Heart right ventricle (tissue), 16 donors: ENCODE results near the gene NCS1. TPM values are rescaled to one million over a fixed set of nuclear protein-coding genes. Genes with fewer than 3 reads are reported as not detected.

Experiments used
- ATAC-seq, 8 donors: fragments of 200-7000 bp; cut with Tn5 transposase; one replicate each; pipeline ENCODE4 v1.9.1; 2020; ENCODE audit warnings: mild to moderate bottlenecking in 8 of 8, moderate library complexity in 8 of 8, moderate number of reproducible peaks in 1 of 8
- DNase-seq, 2 donors: peaks; one replicate each; pipeline ENCODE4 v3.0.0-alpha.2; 2020
- H3K27ac ChIP-seq, 10 donors: fragments of 200-600 bp; sonication (generic) in 2 of 10; one replicate each; pipeline versions ENCODE4 v1.5.0 to v1.8.0; 2020 to 2022; ENCODE audit warnings: mild to moderate bottlenecking in 3 of 10
- H3K27me3 ChIP-seq, 7 donors: fragments of 200-600 bp; one replicate each; pipeline ENCODE4 v1.8.0; 2021 to 2022; ENCODE audit warnings: mild to moderate bottlenecking in 2 of 7
- H3K36me3 ChIP-seq, 9 donors: fragments of 200-600 bp; sonication (generic) in 1 of 9; one replicate each; pipeline versions ENCODE4 v1.5.0 to v1.8.0; 2020 to 2022; ENCODE audit warnings: mild to moderate bottlenecking in 2 of 9
- H3K4me1 ChIP-seq, 9 donors: fragments of 200-600 bp; sonication (generic) in 1 of 9; one replicate each; pipeline versions ENCODE4 v1.5.0 to v1.8.0; 2020 to 2022; ENCODE audit warnings: mild to moderate bottlenecking in 4 of 9
- H3K4me3 ChIP-seq, 10 donors: fragments of 200-600 bp; sonication (generic) in 2 of 10; one replicate each; pipeline versions ENCODE4 v1.5.0 to v1.8.0; 2020 to 2022; ENCODE audit warnings: mild to moderate bottlenecking in 7 of 10, moderate library complexity in 2 of 10
- H3K9me3 ChIP-seq, 11 donors: fragments of 200-600 bp in 10 of 11; sonication (generic) in 2 of 11; one replicate each; pipeline versions ENCODE4 v1.5.0 to v1.8.0; 2013 to 2022; ENCODE audit warnings: mild to moderate bottlenecking in 2 of 11, control low read depth in 1 of 11, moderate library complexity in 1 of 11
- WGBS, 2 donors: extraction: QIAGEN DNeasy Blood & Tissue Kit; methylation state at CpG; one replicate each; pipeline ENCODE4 v1.1.7; 2013; ENCODE audit warnings: inconsistent platforms in 1 of 2; 5-methylcytosine and 5-hydroxymethylcytosine counted together
- intact Hi-C, 10 donors: fragments of 100-400 bp; cut with DNase I; formaldehyde crosslinking; loops; one replicate each; pipeline versions ENCODE4 v1.11.1 to v1.14.2; 2022
- polyA plus RNA-seq, 2 donors: library from polyadenylated mRNA; stranded (reverse); fragments of 200-250 nt; gene quantifications; one replicate each; pipeline ENCODE4 v1.2.3, GENCODE V29; 2013
- total RNA-seq, 10 donors: library from RNA; stranded (reverse); fragmentation: NEBNext Ultra II Directional in 3 of 10; extraction: Animal tissue kit (Norgen Biotek cat#: 25700) in 3 of 10; gene quantifications; one replicate each; pipeline versions ENCODE4 v1.2.1 to v1.2.4, GENCODE V29; 2021 to 2023
- TF ChIP-seq, protein P1 (sequence below), 9 donors: fragments of 200-600 bp; sonication (generic) in 2 of 9; IDR thresholded peaks; one replicate each; pipeline versions ENCODE4 v1.5.0 to v1.8.0; 2021 to 2022; ENCODE audit warnings: antibody characterized with exemption in 9 of 9, mild to moderate bottlenecking in 5 of 9, moderate library complexity in 1 of 9
- donor health status: Arrhythmogenic right ventricular cardiomyopathy.
- donor health status: ischemic (EF 13 %, LVEDD 7.1; RV severe dilation, severe dysfunction).
- donor health status: healthy with polysubstance abuse.
- donor health status: DM: no; HTN: yes; CAD: no.
- donor health status: DM: no; HTN: no; CAD: no.
- donor health status: ischemic (EF 25% LVEDD 6.9; RV normal size, moderate dysfunction).
- donor health status: ischemic (EF 25% LVEDD 5.7; RV mildly dilated, moderate dysfunction).
- donor health status: healthy.
- donor health status: DM: yes; HTN: yes; CAD: no.
- donor health status: Ischemic cardiomyopathy.
- donor health status: ischemic (EF 35%, LVEDD 5.7; RV mildly dilated, moderate dysfunction).
- donor health status: nonischemic (EF 11% LVEDD 7.7; RV severe dilation, severe dysfunction).
- donor health status: DM: yes; HTN: yes; CAD: no.
- donor health status: PGD.
- donor health status: ischemic (EF 29% LVEDD 5.4; RV normal size, mild dysfunction).
- donor health status: nonischemic (EF 23%, LVEDD 6.1; RV moderate dilation, normal function).

The NCS1 gene
- total and polyA plus RNA-seq, 12 donors = 2.0 to 16.2 (median 7.0) TPM

DNA sequence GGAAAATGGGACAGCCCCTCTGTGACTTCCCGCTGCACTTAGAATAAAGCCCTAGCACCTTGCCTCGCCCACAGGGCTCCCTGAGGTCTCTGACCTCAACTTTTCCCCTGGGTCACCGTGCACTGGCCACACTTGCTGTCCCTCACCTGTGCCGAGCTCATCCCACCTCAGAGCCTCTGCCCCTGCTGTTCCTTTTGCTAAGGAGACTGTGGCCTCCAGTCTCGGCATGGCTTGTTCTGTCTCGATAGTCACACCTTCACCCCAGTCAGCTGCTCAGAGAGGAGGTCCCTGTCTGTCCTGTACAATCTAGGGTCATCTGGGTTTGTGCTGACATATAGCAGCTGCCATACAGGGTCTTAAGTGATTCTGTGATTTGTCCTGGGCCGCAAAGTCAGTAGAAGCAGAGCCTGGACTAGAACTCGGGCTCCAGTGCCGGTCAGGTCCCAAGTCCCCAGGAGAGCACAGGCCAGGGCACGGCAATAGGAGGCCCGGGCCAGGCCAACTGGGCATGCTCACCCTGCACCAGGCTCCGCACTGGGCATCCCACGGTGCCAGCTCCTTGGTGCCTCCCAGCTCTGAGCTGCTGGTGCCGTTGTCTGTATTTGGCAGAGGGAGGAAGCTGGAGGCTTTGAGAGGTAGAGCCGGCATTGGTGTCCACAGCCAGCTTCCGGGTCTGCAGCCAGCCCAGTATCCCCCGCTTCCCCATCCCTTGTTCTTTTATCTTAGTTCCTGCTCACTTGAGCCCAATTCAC, 35.2 kb downstream of the NCS1 start:
- intact Hi-C loops = no loop called here
- Histone ChIP-seq H3K9me3 (no peaks in the 10 kb centered on the region), H3K4me3 (no peak overlapping the region), H3K27ac (no peak overlapping the region), H3K36me3 (no peaks in the 10 kb centered on the region), H3K27me3 (no peaks in the 10 kb centered on the region), H3K4me1 (no peaks in the 10 kb centered on the region)
- no peak for ATAC-seq
- 78 to 79% methylated on average over 17 of the region's 17 CpGs for WGBS, 2 donors
- DNase-seq = no peak
- TF ChIP-seq, protein P1, sequence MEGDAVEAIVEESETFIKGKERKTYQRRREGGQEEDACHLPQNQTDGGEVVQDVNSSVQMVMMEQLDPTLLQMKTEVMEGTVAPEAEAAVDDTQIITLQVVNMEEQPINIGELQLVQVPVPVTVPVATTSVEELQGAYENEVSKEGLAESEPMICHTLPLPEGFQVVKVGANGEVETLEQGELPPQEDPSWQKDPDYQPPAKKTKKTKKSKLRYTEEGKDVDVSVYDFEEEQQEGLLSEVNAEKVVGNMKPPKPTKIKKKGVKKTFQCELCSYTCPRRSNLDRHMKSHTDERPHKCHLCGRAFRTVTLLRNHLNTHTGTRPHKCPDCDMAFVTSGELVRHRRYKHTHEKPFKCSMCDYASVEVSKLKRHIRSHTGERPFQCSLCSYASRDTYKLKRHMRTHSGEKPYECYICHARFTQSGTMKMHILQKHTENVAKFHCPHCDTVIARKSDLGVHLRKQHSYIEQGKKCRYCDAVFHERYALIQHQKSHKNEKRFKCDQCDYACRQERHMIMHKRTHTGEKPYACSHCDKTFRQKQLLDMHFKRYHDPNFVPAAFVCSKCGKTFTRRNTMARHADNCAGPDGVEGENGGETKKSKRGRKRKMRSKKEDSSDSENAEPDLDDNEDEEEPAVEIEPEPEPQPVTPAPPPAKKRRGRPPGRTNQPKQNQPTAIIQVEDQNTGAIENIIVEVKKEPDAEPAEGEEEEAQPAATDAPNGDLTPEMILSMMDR (IDR thresholded peaks at IDR 0.05) = no peak

DNA sequence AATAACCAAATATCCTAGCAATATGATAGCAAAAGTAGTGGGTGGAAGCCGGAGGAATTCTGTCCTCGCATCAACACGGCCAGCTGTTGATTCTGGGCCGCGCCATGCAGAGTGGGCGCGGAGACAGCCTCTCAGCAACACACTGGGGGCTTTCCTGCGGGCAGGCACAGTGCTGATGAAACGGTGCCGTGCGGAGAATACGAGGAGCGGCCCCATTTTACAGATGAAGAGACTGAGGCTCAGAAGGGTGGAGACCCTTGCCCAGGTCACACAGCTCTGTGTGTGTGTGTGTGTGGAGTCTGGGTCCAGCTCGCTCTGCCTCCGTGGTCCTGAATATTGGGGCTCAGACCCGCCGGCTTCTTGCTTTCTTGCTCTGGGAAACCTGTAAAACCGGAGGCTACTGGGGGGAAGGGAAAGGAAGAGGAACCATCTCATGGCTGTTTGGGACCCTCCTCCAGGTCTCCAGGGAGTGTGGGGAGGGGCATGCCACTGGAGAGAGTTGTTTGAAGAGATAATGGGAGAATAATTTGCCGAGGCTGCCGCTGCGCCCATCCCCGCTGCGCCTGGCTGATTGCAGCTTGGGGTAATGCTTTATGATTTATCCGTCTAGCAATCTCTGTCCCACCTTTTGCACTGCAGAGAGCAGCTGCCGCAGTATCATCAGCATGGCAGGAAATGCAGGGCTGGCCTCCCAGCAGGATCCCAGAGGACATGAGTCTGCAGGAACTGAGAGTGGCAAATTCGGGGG, 36.6 kb downstream of the NCS1 start:
- H3K36me3 ChIP-seq = no peaks in the 10 kb centered on the region
- intact Hi-C loops = no loop called here
- TF ChIP-seq, protein P1 (IDR thresholded peaks at IDR 0.05) = no peak
- no peaks in the 10 kb centered on the region for H3K27me3 ChIP-seq
- no peaks in the 10 kb centered on the region for H3K9me3 ChIP-seq
- 68 to 73% methylated on average over 26 of the region's 26 CpGs for WGBS, 2 donors
- no peak for DNase-seq
- H3K27ac ChIP-seq = no peak overlapping the region
- H3K4me1 ChIP-seq = no peaks in the 10 kb centered on the region
- ATAC-seq = peak in 1 of 8 donors; percentile 40
- H3K4me3 ChIP-seq = no peak overlapping the region

DNA sequence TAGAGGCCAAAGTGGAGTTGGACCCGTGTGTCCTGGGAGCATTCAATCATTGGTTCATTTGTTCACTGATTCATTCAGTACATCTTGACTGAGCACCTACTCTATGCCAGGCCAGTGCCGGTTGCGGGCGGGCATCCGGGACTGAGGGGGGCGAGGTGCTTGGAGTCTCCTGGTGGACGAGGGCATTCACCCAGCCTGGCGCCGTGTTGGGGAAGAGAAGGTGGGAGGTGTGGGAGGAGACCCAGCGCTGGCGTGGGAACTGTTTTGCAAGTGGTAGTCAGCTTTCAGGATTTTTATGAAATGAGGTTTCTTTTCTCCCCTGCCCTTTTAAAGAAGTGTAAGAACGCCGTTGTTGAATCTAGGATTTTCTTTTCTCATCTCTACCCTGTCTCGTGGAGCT, 37.2 kb downstream of the NCS1 start:
- DNase-seq (no peak), ATAC-seq (no peak)
- Histone ChIP-seq H3K9me3 (no peaks in the 10 kb centered on the region), H3K27ac (no peak overlapping the region), H3K27me3 (no peaks in the 10 kb centered on the region), H3K4me1 (no peaks in the 10 kb centered on the region), H3K4me3 (no peak overlapping the region), H3K36me3 (no peaks in the 10 kb centered on the region)
- intact Hi-C loops = no loop called here
- WGBS, 2 donors = 76% methylated on average over 14 of the region's 14 CpGs
- TF ChIP-seq, protein P1 (IDR thresholded peaks at IDR 0.05) = no peak

DNA sequence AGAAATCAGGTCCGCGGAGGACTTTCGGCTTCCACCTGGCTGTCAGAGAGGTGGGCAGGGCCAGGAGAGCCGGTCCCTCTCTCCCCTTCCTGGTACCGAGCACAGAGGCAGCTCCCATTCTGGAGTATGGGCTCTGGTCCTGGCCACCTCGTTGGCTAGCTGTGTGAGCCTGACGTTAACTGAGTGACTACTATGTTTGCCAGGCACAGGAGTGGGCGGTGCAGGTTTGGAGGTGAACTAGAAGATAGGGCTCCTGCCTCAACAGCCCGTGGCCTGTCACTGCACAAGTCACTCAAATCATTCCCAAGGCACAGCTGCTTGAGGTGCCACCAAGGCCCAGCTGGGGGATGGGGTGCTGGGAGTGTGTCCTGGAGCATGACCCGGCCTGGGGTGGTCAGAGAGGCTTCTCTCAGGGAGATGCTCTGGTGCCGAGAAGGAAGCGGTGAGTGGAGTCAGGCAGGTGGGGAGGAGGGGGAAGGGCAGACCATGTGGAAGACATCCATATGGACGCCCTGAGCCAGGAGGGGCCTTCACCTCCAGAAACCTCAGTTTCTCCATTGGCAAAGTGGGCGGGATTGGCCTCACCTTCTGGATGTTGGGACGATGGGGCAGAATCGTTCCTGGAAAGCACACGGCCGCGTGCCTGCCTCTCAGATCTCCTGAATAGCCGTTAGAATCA, 39.5 kb downstream of the NCS1 start:
- DNase-seq (no peak), ATAC-seq (no peak)
- Histone ChIP-seq H3K27ac (no peak overlapping the region), H3K4me1 (no peaks in the 10 kb centered on the region), H3K36me3 (no peaks in the 10 kb centered on the region), H3K9me3 (no peaks in the 10 kb centered on the region), H3K4me3 (no peak overlapping the region), H3K27me3 (no peaks in the 10 kb centered on the region)
- TF ChIP-seq, protein P1 (IDR thresholded peaks at IDR 0.05) = no peak
- 88 to 90% methylated on average over 20 of the region's 20 CpGs for WGBS, 2 donors
- intact Hi-C loops = no loop called here
